A673 (cell line): ENCODE data around the gene DUS2.

Source experiments
- EZH2 ChIP-seq: fragments of 200-600 bp; sonication (generic); IDR thresholded peaks from 2 replicates; pipeline ENCODE4 v1.6.1; 2017; ENCODE audit warnings: borderline replicate concordance, low read depth, mild to moderate bottlenecking, mixed read lengths, antibody characterized with exemption, low read length; ENCODE audit not compliant: poor library complexity, severe bottlenecking
- TF ChIP-seq, protein P1 (sequence below): fragments of 300-800, 200-600 bp; sonication (generic); conservative IDR thresholded peaks from 2 replicates; pipeline ENCODE4 v1.5.1; 2017; ENCODE audit warnings: low read depth, mild to moderate bottlenecking, antibody characterized with exemption, low read length, moderate library complexity, mixed read lengths

- no peak for TF ChIP-seq EZH2
- TF ChIP-seq, protein P1, sequence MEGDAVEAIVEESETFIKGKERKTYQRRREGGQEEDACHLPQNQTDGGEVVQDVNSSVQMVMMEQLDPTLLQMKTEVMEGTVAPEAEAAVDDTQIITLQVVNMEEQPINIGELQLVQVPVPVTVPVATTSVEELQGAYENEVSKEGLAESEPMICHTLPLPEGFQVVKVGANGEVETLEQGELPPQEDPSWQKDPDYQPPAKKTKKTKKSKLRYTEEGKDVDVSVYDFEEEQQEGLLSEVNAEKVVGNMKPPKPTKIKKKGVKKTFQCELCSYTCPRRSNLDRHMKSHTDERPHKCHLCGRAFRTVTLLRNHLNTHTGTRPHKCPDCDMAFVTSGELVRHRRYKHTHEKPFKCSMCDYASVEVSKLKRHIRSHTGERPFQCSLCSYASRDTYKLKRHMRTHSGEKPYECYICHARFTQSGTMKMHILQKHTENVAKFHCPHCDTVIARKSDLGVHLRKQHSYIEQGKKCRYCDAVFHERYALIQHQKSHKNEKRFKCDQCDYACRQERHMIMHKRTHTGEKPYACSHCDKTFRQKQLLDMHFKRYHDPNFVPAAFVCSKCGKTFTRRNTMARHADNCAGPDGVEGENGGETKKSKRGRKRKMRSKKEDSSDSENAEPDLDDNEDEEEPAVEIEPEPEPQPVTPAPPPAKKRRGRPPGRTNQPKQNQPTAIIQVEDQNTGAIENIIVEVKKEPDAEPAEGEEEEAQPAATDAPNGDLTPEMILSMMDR: no peak
Observed at GRCh38 chr16:68070249-68070730, 47.2 kb downstream of the DUS2 start.
